HG03469 (cell line): ENCODE data around the gene XXYLT1.
"Not testable (repeated sequence)": the region's sequence is repeated elsewhere in the genome, so short reads cannot be mapped to it uniquely, and the experiment has no call there.

Experiments
- ATAC-seq: cut with Tn5 transposase; IDR thresholded peaks from one replicate; pipeline ENCODE4 v1.9.1; 2021; ENCODE audit warnings: mild to moderate bottlenecking, moderate library complexity, moderate number of reproducible peaks; ENCODE audit not compliant: unreplicated experiment

XXYLT1 gene

GRCh38 chr3:195102609-195103467 is 168.1 kb downstream of the XXYLT1 start:
- ATAC-seq: no peak

- ATAC-seq: no peak
Observed at GRCh38 chr3:195101927-195102608, 168.9 kb downstream of the XXYLT1 start.

GRCh38 chr3:195101001-195101583 is 169.9 kb downstream of the XXYLT1 start:
- ATAC-seq: no peak

GRCh38 chr3:195099951-195100785 is 170.8 kb downstream of the XXYLT1 start:
- ATAC-seq: no peak

- ATAC-seq: no peak
Observed at GRCh38 chr3:195098741-195099525, 172.0 kb downstream of the XXYLT1 start.

- no peak for ATAC-seq
Observed at GRCh38 chr3:195097331-195098255, 173.4 kb downstream of the XXYLT1 start.

- no peak for ATAC-seq
Observed at GRCh38 chr3:195096484-195097330, 174.3 kb downstream of the XXYLT1 start.

GRCh38 chr3:195096053-195096452 is 174.9 kb downstream of the XXYLT1 start:
- ATAC-seq: no peak

GRCh38 chr3:195095704-195096036 is 175.3 kb downstream of the XXYLT1 start:
- no peak for ATAC-seq

- peak; percentile 57 for ATAC-seq
Observed at GRCh38 chr3:195095035-195095703, 175.8 kb downstream of the XXYLT1 start.

- peak; percentile 54 for ATAC-seq
Observed at GRCh38 chr3:195094191-195094921, 176.6 kb downstream of the XXYLT1 start.

GRCh38 chr3:195093731-195094130 is 177.2 kb downstream of the XXYLT1 start:
- no peak for ATAC-seq

GRCh38 chr3:195087840-195088601 is 182.9 kb downstream of the XXYLT1 start:
- ATAC-seq: not testable (repeated sequence)

- ATAC-seq: no peak
Observed at GRCh38 chr3:195087328-195087727, 183.6 kb downstream of the XXYLT1 start.

- no peak for ATAC-seq
Observed at GRCh38 chr3:195086885-195087284, 184.1 kb downstream of the XXYLT1 start.

GRCh38 chr3:195086341-195086740 is 184.6 kb downstream of the XXYLT1 start:
- no peak for ATAC-seq
